ENCODE data around the gene MRPL11.

Gene MRPL11

GRCh38 chr11:66438504-66439466 lies at the start of gene MRPL11:
Gene MRPL11, minus strand, starts transcription at chr11:66438848. Its CDS starts 94 bp downstream, at chr11:66438754.
- DNase-seq: peak; percentile 88 to 91

- DNase-seq: no peak
Measured at GRCh38 chr11:66484806-66485380, 46.2 kb upstream of the MRPL11 start.

- peak; percentile 95 for DNase-seq
Measured at GRCh38 chr11:66480117-66480938, 41.7 kb upstream of the MRPL11 start, which contains the start of gene DPP3. Gene DPP3, plus strand, starts transcription at chr11:66480434. Its CDS starts 1,767 bp downstream, at chr11:66482201.

- DNase-seq: no peak
Measured at GRCh38 chr11:66479394-66480116, 40.9 kb upstream of the MRPL11 start.

GRCh38 chr11:66478729-66479393 lies 40.2 kb upstream of the MRPL11 start:
- DNase-seq: peak; percentile 25 to 49

- no peak for DNase-seq
Measured at GRCh38 chr11:66477263-66478201, 38.9 kb upstream of the MRPL11 start.

- no peak for DNase-seq
Measured at GRCh38 chr11:66476841-66477251, 38.2 kb upstream of the MRPL11 start.

GRCh38 chr11:66476173-66476840 lies 37.7 kb upstream of the MRPL11 start:
- no peak for DNase-seq

- no peak for DNase-seq
Measured at GRCh38 chr11:66475349-66476172, 36.9 kb upstream of the MRPL11 start.

- DNase-seq: no peak
Measured at GRCh38 chr11:66473608-66474515, 35.2 kb upstream of the MRPL11 start.

GRCh38 chr11:66473167-66473566 lies 34.5 kb upstream of the MRPL11 start:
- no peak for DNase-seq

- no peak for DNase-seq
Measured at GRCh38 chr11:66472054-66472453, 33.4 kb upstream of the MRPL11 start.

GRCh38 chr11:66471142-66471541 lies 32.5 kb upstream of the MRPL11 start:
- DNase-seq: no peak

- no peak for DNase-seq
Measured at GRCh38 chr11:66470015-66470414, 31.4 kb upstream of the MRPL11 start.

GRCh38 chr11:66469441-66469840 lies 30.8 kb upstream of the MRPL11 start:
- no peak for DNase-seq

GRCh38 chr11:66468691-66469090 lies 30.0 kb upstream of the MRPL11 start:
- no peak for DNase-seq

GRCh38 chr11:66467756-66468155 lies 29.1 kb upstream of the MRPL11 start:
- peak; percentile 30 to 52 for DNase-seq
